T-helper 2 cell treated with Interferon-gamma antibody and Interleukin-4, amounts not matched to agents 100 ng/mL and 5 ng/mL, for 36 hours (primary cell): ENCODE data around the gene ZNF75A. TPM values are rescaled to one million over a fixed set of nuclear protein-coding genes. Genes with fewer than 3 reads are reported as not detected.
"Not testable (repeated sequence)": the region's sequence is repeated elsewhere in the genome, so short reads cannot be mapped to it uniquely, and the experiment has no call there.

ENCODE experiments used
- intact Hi-C: fragments of 100-400 bp; cut with micrococcal nuclease; formaldehyde crosslinking; loops from one replicate; pipeline ENCODE4 v1.15.1; 2023
- total RNA-seq: library from RNA; stranded (reverse); gene quantifications from 2 replicates; pipeline ENCODE4 v1.2.3, GENCODE V29; 2022

ZNF75A gene
- 43.2 and 51.2 TPM in 2 replicates for total RNA-seq

DNA sequence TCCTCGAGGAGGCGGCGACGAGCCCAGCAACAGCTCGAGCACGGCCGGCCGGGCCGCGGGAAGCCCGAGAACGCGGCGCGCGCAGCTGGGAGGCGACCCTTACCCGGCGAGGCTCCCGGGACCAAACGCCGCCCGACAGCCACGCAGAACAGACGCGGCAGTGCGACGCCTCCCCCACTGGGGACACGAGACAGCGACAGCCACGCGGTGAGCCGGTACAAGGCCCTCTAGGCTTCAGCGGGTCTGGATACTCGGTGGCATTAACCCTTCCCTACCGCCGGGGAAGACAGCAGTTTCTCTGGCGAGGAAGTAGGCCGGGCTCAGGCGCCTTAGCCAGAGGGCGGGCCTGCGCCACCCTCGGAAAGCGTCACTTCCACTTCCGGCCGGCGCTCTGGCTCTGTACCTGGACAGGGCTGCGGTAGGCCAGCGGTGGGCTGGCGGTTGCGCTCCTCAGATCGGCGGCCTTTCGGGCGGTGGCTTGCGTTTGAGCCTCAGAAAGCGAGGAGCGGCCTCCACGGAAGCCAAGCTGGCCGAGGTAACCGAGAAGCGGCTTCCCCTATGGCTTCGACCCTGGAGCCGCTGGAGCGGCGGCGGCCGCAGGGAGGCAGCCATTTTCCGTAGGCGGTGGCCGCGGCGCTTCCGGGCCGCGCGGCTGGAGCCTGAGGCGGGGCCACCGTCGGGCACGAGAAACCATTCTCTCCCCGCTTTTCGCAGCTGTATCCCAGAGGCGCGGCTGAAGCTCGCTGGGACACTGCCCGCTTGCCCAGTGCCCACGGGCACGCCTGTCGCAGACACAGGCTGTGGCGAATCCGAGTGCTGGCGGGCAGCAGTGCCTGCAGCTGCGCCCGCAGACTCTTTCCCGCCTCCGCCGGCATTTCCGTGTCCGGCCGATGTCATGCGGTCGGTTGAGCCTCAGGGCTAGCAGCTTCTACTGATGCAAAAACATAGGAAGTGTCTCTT is at the start of gene ZNF75A, which contains the start of gene TIGD7:
ZNF75A (plus strand) TSS at position 389 of the 960 bp plus-strand sequence. CDS start 2,932 bp downstream, outside the sequence.
TIGD7 (minus strand) TSS at position 322 of the 960 bp plus-strand sequence. CDS start 4,816 bp downstream, outside the sequence.
- intact Hi-C loops: loop anchor here (1.0 to 5.0 kb wide), 5 partner anchors 22 to 152 kb away; partner anchors contain the start of genes ZNF174, ZNF200, ZNF263 and ZSCAN32

DNA sequence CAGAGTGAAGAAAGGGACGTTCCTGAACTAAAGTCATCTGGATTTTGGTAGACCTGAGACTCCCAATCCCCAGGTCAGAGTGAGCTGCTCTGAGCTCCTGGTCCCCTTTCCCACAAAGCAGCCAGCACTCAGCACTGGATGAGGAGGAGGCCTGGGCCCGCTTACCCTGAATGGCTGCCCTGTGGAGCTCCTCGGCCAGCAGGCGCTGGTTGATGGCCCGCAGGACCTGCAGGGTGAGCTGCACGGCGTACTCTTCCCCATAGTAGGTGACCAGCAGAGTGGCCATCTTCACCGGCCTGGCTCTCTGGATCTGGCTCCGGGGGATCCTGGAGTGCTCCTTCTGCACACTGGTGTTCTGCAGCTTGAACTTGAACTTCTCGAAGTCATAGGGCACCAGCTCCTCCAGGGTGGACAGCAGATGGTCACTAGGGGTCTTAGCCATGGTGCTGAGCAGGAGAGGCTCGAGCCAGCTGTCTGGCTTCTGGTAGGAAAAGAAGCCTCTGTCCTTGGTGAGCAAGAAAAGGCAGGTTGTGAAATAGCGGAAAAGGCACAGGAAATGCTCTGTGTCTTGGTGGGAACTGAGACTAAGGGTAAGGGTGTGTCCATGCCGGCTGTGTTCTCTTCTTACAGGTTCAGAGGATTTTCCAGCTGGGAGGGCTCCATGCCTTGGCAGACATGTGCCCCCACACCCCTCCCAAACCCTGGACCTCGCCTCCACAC is 49.0 kb upstream of the ZNF75A start, which contains the start of gene MEFV:
MEFV (minus strand) TSS at position 488 of the 720 bp plus-strand sequence; CDS start at position 442, 46 bp downstream.
- intact Hi-C loops: no loop called here

DNA sequence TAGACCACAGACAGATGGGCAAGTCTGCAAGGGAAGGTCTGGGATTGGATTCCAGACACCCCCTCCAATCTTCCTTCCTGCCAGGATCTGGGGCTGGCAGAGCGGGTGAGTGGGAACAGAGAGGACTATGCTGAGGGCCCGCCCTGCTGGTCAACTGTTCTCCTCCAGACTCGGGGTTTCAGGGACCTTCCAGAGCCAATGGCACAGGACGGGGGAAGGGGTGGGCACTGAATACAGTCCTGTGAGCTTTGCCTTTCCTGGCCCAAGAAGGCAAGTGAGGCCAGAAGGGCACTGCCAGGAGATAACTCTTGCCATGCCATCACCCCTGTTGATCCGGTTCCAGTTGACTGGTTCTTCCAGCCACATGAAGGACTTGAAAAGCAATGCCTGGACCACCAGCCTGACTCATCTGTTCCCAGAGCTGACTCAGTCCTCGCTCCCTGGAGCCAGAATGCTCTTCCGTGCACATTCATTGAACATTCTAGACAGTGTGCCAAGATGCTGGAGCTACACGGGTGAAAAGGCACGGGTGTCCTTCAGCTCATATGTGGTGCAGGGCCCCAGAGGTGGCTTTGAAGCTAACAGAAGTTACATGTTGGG is 48.3 kb upstream of the ZNF75A start:
- intact Hi-C loops: no loop called here

DNA sequence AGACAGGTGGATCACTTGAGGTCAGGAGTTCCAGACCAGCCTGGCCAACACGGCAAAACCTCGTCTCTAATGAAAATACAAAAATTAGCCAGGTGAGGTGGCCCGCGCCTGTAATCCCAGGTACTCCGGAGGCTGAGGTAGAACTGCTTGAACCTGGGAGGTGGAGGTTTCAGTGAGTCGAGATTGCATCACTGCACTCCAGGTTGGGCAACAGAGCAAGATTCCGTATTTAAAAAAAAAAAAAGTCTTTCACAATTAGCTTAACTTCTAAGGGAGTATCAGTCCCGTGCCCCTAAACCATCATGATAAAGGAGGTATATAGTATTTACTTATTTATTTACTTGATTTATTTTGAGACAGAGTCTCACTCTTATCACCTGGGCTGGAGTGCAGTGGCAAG is 45.5 kb upstream of the ZNF75A start:
- intact Hi-C loops: loop anchor here (5.0 kb wide), 1 partner anchor 197 kb away; no protein-coding TSS in a partner anchor

DNA sequence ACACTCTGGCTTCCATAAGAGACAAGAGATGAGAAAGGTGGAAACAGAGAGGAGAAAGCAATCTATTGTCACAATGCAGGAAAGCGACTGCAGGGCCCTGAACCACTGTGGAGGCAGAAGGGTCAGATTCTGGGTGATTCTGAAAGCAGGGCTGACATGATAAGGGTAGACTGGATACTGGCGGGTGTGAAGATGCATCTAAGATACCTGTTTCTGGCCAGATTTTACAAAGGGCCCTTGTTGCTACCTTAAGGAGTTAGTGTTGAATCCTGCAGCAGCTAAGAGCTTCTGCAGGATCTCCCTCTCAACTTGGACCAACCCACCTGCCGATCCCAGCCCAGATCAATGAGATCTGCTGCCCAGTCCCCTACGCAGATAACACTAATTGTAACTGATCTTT is 42.8 kb upstream of the ZNF75A start:
- intact Hi-C loops: loop anchor here (5.0 kb wide), 1 partner anchor 195 kb away; no protein-coding TSS in a partner anchor

DNA sequence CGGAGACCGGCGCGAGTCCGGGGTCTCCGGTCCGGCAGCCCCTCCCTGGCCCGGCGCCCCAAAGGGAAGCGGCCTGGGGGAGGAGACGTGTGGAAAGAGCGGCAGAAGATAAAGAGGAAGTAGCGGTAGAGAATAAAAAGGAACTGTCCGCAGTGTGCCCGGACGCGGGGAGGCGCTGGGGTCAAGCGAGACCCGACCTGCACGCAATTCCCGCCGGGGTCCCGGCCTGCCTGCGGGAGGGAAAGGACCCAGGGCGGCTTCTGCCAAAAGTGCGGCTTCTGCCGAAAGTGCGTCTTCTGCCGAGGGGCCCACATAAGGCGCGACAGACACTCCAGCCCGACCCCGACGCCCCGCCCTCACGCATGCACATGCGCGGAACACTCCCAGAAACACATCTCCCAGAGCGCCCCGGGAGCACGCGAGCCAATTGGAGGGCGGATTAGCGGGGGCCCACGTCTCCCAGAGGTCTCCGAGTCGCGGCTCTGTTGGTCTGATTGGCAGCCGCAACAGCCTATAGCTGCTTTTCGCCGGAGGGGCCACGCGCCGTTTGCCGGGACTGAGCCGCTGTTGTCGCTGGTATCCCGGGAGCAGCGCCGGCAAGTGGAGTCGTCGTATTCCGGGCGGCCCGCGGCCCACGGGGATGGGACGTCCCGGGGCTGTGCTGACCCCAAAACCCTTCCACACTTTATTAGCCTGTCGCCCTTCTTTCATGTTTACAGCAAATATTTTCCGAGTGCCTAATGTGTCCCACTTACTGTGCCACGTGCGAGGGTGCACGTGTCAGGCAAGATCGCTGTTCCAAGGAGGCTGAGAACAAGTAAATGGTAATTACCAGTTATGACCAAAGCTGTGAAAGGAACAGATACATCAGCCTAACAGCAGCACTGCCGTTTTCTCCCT is 40.9 kb upstream of the ZNF75A start:
- intact Hi-C loops: loop anchor here (1.0 to 5.0 kb wide), 5 partner anchors 19 to 236 kb away; partner anchors contain the start of genes TIGD7, ZNF200, ZNF263 and ZNF75A

DNA sequence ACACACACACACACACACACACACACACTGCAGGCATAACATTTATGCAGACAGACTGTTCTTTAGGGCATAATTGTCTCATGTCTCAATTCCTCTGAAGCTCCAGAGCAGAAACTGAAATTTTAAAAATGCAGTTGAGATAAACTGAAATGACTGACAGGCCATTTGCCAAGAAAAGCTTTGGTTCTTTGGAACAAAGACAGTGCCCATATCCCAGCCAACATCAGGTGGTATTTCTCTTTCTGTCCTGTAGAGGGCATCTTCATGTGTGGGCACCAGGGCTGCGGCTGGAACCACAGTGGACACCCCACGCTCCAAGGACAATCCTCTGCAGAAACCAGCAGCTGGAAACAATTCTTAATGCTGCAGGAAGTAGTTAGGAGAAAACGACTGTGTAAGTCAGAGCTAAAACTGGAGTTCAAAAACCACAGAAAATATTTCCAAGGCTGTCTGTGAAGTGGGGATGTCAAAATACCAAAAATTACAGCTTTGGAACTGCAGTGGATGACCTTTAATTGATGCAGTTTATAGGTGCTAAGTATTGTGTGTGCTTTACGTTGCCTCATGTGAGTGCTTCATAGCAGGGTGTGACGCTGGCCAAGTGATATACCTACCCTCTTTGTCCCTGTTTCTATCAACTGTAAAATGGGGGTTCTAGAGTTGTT is 38.3 kb upstream of the ZNF75A start:
- intact Hi-C loops: no loop called here

DNA sequence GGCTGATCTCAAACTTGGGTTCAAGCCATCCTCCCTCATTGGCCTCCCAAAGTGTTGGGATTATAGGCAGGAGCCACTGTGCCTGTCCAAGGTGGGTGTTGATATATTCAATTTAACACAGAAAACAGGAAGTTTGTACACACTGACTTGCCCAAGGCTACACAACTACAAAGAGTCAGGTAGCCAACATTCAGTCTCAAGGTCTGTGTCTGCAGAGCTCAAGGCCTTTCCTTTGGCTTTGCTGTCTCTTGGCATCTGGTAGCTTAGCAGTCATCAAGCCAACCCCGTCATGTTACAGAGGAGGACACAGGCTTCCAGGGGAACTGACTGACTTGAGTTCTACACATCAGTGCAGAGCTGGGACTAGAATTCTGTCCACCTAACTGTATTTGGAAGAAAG is 37.0 kb upstream of the ZNF75A start:
- intact Hi-C loops: no loop called here

DNA sequence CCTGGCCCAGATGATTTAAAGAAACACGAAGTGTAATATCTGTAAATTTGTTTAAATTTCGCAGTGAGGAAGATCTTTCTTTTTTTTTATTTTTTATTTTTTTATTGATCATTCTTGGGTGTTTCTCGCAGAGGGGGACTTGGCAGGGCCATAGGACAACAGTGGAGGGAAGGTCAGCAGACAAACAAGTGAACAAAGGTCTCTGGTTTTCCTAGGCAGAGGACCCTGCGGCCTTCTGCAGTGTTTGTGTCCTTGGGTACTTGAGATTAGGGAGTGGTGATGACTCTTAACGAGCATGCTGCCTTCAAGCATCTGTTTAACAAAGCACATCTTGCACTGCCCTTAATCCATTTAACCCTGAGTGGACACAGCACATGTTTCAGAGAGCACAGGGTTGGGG is 34.6 kb upstream of the ZNF75A start:
- intact Hi-C loops: not testable (repeated sequence)

DNA sequence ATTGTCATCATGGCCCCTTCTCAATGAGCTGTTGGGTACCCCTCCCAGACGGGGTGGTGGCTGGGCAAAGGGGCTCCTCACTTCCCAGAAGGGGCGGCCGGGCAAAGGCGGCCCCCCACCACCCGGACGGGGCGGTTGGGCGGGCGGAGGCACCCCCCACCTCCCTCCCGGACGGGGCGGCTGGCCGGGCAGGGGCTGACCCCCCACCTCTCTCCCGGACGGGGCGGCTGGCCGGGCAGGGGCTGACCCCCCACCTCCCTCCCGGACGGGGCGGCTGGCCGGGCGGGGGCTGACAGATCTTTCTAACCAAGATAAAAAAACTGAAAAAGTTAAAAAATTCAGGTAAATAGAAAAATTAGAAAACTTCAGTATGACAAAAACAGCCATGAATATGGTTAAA is 34.0 kb upstream of the ZNF75A start:
- intact Hi-C loops: not testable (repeated sequence)

DNA sequence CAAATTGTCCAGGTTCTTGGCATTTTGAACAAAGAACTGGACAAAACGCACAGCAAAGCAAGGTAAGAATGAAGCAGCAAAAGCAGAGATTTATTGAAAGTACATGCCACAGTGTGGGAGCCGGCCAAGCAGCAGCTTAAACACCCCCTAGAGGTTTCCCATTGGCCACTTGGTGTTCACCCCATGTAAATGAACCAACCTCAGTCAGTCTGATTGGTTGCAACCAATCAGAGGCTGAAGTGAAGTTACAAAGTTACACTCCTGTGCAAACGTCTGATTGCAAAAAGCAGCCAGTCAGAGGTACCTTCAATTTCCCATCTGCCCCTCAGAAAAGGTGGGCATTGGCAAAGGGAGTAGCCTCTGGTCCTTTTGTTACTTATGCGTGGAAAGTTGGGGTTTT is 30.8 kb upstream of the ZNF75A start:
- intact Hi-C loops: no loop called here

DNA sequence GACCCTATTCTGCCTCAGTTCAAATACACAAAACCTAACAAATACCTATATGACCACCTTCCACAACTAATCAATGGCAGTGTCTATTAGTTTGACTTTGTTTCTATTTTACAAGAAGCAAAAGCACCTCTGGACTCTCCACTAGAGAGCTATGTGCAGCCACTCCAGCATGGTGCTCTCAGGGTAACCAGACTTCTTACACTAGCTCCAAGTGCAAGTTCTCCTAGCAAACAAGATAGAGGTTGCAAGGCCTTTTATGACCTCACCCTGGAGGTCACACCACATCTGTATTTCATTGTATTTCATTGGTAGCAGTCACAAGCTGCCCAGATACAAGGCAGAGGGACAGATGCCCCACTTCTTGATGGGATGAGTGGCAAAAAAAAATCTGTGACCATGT is 30.4 kb upstream of the ZNF75A start:
- intact Hi-C loops: no loop called here

DNA sequence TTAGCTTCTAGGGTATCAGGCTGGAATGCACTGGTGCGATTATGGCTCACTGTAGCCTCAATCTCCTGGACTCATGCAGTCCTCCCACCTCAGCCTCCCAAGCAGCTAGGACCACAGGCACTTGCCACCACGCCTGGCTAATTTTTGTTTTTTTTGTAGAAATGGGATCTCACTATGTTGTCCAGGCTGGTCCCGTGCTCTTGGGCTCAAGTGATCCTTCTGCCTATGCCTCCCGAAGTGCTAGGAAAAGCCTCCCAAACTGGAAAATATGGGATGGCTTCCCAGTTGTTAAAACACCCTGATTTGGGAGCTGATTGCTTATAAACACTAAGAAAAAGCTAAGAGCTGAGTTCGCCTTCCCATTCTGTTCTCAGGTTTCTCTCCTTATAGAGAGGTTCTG is 28.6 kb upstream of the ZNF75A start:
- intact Hi-C loops: no loop called here

DNA sequence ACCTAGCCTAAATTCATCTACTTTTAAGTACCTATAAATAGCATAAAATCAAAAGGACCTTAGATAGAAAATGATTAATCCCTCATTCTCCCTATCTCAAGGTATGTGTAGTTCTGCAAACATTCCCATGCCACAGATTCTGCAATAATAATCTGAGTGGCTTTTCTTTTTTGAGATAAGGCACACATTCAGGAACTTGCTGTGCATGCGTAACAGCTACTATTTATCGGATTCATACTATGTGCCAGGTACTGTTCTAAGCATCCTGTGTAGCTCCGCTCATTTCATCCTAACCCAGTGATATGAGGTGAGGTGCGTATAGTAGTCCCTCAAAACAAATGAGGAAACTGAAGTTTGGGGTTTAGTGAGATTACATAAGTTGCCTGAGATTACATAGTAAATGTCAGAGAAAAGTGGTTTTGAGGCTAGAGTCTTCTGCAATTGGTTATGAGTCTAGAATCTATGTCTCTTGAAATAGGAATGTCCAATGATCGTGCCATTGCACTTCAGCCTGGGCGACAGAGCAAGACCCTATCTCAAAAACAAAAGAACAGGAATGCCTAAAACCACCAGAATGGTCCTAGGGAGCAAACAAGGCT is 24.0 kb upstream of the ZNF75A start:
- intact Hi-C loops: loop anchor here (5.0 to 10.0 kb wide), 4 partner anchors 97 to 333 kb away; partner anchors contain the start of genes NAA60, OR1F1, SLX4 and ZNF597

DNA sequence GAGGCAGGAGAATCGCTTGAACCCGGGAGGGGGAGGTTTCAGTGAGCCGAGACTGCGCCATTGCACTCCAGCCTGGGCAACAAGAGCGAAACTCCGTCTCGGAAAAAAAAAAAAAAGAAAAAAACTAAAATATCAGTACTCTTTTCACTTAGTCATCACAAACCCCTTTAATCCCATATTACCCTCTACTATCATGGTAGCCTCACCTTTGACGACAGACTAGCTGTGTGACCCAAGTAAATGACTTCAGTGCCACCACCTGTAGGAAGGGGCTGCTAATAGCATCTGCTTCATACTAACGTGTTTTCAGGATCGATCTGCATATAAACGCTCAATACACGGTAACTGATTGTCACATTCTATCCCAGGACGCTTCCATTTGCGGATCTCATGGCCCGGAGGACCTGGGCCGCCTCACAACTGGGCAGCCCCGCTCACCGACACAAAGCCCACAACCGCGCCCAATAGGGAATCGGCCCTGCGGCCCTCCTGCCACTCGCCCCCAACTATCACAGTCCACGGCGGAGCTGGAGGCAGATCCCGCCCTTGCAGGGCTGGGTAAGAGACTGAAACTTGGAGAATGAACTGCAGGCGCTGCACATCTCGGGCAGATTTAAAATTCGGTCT is 23.1 kb upstream of the ZNF75A start:
- intact Hi-C loops: loop anchor here (2.0 to 10.0 kb wide), 5 partner anchors 47 to 333 kb away; partner anchors contain the start of genes NAA60, OR1F1, SLX4 and ZNF200

DNA sequence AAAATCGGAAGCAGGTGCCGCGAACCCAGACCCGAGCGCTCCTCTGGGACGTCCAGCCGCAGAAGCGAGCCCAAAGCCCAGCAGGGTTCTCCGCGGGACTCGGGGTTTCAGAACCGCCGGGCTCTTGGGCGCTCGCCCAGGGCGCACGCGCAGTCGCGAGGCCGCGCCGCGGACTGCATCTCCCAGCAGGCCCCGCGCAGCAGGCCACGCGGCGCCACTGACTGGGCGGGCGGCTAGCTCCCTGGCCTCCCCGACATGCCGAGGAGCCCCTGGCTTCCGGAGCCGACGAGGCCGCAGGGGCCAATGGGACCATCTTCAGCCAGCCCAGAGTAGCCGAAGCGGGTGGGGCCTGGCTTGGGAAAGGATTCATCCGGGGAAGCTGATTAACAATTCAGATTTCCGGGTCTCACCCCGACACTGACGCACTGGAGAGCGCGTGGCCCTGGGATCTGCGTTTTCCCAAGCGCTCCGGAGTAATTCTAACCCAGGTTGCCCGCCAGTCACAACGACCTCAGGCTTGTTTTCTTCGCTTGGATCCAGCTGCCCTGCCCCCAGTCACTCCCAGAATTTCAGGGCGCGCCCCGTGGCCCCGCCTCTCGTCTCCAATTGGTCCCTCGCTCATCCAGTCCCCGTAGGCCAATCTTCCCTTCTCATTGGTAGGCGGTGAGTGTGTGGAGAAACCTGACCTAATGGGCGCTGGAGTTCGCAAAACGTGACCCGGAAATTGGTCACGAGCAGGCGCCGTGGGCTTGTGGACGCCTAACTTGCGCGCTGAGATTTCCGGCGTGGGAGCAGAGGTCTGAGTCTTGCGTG is 22.4 kb upstream of the ZNF75A start, which contains the start of gene ZNF263:
ZNF263 (plus strand) TSS at position 762 of the 813 bp plus-strand sequence. CDS start 328 bp downstream, outside the sequence.
- intact Hi-C loops: loop anchor here (1.0 to 10.0 kb wide), 9 partner anchors 19 to 332 kb away; partner anchors contain the start of genes NAA60, OR1F1, SLX4 and TIGD7
